ENCODE results near the gene TECPR2.

TECPR2 gene

GRCh38 chr14:102464006-102464405 lies 101.3 kb downstream of the TECPR2 start:
- no peak for DNase-seq (ENCODE audit: low read depth, low spot score)

GRCh38 chr14:102464846-102465341 lies 102.2 kb downstream of the TECPR2 start:
- DNase-seq (ENCODE audit: low read depth, low spot score): no peak

- DNase-seq (ENCODE audit: low read depth, low spot score): no peak
These were observed 106.5 kb downstream of the TECPR2 start for GRCh38 chr14:102469261-102469660.

- no peak for DNase-seq (ENCODE audit: low read depth, low spot score)
These were observed 109.4 kb downstream of the TECPR2 start for GRCh38 chr14:102471921-102472790.

- no peak for DNase-seq (ENCODE audit: low read depth, low spot score)
These were observed 110.0 kb downstream of the TECPR2 start for GRCh38 chr14:102472791-102473150.

- no peak for DNase-seq (ENCODE audit: low read depth, low spot score)
These were observed 110.8 kb downstream of the TECPR2 start for GRCh38 chr14:102473559-102473958.

GRCh38 chr14:102474934-102475333 lies 112.2 kb downstream of the TECPR2 start:
- no peak for DNase-seq (ENCODE audit: low read depth, low spot score)

- DNase-seq (ENCODE audit: low read depth, low spot score): no peak
These were observed 116.4 kb downstream of the TECPR2 start for GRCh38 chr14:102479107-102479506.

- no peak for DNase-seq (ENCODE audit: low read depth, low spot score)
These were observed 117.0 kb downstream of the TECPR2 start for GRCh38 chr14:102479777-102480176.

- DNase-seq (ENCODE audit: low read depth, low spot score): no peak
These were observed 118.6 kb downstream of the TECPR2 start for GRCh38 chr14:102481371-102481770.

GRCh38 chr14:102481791-102482238 lies 119.1 kb downstream of the TECPR2 start:
- no peak for DNase-seq (ENCODE audit: low read depth, low spot score)

GRCh38 chr14:102484316-102484715 lies 121.6 kb downstream of the TECPR2 start:
- no peak for DNase-seq (ENCODE audit: low read depth, low spot score)

- no peak for DNase-seq (ENCODE audit: low read depth, low spot score)
These were observed 123.2 kb downstream of the TECPR2 start for GRCh38 chr14:102485693-102486512.

- DNase-seq (ENCODE audit: low read depth, low spot score): no peak
These were observed 123.9 kb downstream of the TECPR2 start for GRCh38 chr14:102486513-102487203.

GRCh38 chr14:102487204-102487577 lies 124.5 kb downstream of the TECPR2 start:
- no peak for DNase-seq (ENCODE audit: low read depth, low spot score)

- DNase-seq (ENCODE audit: low read depth, low spot score): no peak
These were observed 127.7 kb downstream of the TECPR2 start for GRCh38 chr14:102490456-102490855.

GRCh38 chr14:102491366-102491765 lies 128.6 kb downstream of the TECPR2 start:
- DNase-seq (ENCODE audit: low read depth, low spot score): no peak

- no peak for DNase-seq (ENCODE audit: low read depth, low spot score)
These were observed 129.2 kb downstream of the TECPR2 start for GRCh38 chr14:102491786-102492530.

GRCh38 chr14:102492531-102492910 lies 129.8 kb downstream of the TECPR2 start:
- no peak for DNase-seq (ENCODE audit: low read depth, low spot score)

GRCh38 chr14:102493096-102493495 lies 130.4 kb downstream of the TECPR2 start:
- no peak for DNase-seq (ENCODE audit: low read depth, low spot score)

- DNase-seq (ENCODE audit: low read depth, low spot score): no peak
These were observed 130.8 kb downstream of the TECPR2 start for GRCh38 chr14:102493585-102493984.

Data from activated CD4-positive, CD25-positive, alpha-beta regulatory T cell treated with anti-CD3 and anti-CD28 coated beads, Interleukin-2, amount 50 U/mL, for 16 hours (primary cell).